NCI-H146 treated with DMSO at 0.1 percent for 48 hours (cell line): Measurements from ENCODE around the gene MARCKSL1.
"Not testable (repeated sequence)": the region's sequence is repeated elsewhere in the genome, so short reads cannot be mapped to it uniquely, and the experiment has no call there.

Source experiments
- DNase-seq: peaks from one replicate; lab custom pipeline; 2025; ENCODE audit not compliant: unreplicated experiment; lab: John Stamatoyannopoulos, UW

MARCKSL1 gene

DNA sequence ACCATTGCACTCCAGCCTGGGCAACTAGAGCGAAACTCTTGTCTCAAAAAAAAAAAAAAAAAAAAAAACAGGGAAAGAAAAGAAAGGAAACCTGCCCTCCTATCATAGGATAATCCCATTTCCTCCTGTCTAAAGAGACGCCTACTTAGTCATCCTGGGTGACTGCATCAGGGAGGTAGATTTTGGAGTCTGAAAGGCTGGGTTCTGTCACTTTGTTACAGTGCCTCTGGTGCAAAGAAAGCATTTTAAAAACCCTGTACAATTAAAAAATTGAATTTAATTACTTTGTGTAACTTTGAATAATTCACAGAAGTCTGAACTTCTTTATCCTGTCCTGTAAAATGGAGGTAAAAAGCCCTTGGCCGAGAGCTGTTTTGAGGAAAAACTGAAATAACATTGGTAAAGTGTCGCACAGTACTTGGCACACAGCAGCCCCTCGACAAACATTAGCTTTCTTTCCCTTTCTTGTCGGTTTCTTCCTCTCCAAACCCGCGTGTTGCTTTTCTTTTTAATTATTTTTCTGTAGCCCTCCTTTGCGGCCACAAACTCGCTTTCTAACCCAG is 44.8 kb downstream of the MARCKSL1 start:
- no peak for DNase-seq

DNA sequence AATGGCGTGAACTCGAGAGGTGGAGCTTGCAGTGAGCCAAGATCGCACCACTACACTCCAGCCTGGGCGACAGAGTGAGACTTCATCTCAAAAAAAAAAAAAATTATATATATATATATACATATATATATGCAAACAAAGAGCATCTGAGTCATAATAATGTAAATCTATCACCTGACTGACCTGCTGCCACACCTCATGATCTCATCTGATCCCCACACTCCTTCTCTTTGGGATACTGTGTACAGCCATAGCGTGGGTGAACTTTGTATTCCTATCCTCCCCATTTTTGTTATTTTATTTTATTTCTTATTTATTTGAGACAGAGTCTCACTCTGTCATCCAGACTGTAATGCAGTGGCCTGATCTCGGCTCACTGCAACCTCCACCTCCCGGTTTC is 46.8 kb downstream of the MARCKSL1 start:
- DNase-seq, result no peak

DNA sequence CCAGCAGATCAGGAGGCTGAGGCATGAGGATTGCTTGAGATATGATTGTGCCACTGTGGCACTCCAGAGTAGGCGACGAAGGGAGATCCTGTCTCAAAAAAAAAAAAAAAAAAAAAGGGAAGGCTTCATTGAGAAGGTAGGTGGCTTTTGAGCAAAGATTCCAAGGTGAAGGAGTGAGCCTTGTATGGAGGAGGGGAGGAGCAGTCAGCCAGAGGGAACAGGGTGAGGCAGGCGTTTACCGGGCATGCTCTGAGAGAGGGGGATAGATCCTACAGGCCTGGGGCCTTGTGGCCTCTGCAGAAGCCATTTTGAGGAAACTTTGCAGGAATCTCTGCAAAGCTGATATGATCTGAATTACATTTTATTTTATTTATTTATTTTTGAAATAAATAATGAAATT is 49.3 kb downstream of the MARCKSL1 start:
- no peak for DNase-seq

DNA sequence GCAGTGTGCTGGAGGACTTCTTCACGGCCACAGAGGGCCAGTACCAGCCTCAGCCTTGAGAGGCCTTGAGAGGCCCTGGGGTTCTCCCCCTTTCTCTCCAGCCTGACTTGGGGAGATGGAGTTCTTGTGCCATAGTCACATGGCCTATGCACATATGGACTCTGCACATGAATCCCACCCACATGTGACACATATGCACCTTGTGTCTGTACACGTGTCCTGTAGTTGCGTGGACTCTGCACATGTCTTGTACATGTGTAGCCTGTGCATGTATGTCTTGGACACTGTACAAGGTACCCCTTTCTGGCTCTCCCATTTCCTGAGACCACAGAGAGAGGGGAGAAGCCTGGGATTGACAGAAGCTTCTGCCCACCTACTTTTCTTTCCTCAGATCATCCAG is 50.4 kb downstream of the MARCKSL1 start:
- no peak for DNase-seq

DNA sequence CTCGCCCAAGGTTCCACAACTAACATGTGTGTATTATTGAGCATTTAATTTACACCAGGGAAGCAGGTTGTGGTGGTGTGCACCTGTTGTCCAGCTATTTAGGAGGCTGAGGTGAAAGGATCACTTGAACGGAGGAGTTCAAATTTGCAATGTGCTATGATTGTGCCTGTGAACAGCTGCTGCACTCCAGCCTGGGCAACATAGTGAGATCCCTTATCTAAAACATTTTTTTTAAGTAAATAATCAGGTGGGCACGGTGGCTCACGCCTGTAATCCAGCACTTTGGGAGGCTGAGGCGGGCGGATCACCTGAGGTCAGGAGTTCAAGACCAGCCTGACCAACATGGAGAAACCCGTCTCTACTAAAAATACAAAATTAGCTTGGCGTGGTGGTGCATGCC is 51.3 kb downstream of the MARCKSL1 start:
- DNase-seq, result not testable (repeated sequence)
